Neuronal stem cell (in vitro differentiated cells): Measurements from ENCODE around the gene ANXA10.

Source experiments
- DNase-seq: peaks from one replicate; pipeline ENCODE4 v3.0.0-alpha.2; 2013; ENCODE audit warnings: low spot score
- H2AFZ ChIP-seq: one replicate; pipeline ENCODE4 v1.6.1; 2013; ENCODE audit warnings: mild to moderate bottlenecking, low read length, inconsistent platforms
- H2AK5ac ChIP-seq: 2 replicates; pipeline ENCODE4 v1.6.1; 2013; ENCODE audit warnings: low read depth, mild to moderate bottlenecking, inconsistent platforms, low read length, moderate library complexity, mixed read lengths
- H2BK120ac ChIP-seq: 2 replicates; pipeline ENCODE4 v1.6.1; 2013; ENCODE audit warnings: low read depth, mild to moderate bottlenecking, inconsistent platforms, low read length, moderate library complexity, mixed read lengths
- H2BK12ac ChIP-seq: one replicate; pipeline ENCODE4 v1.6.1; 2013; ENCODE audit warnings: low read length, inconsistent platforms
- H2BK15ac ChIP-seq: 2 replicates; pipeline ENCODE4 v1.6.1; 2013; ENCODE audit warnings: mild to moderate bottlenecking, low read length, inconsistent platforms, mixed read lengths
- H2BK5ac ChIP-seq: one replicate; pipeline ENCODE4 v1.6.1; 2013; ENCODE audit warnings: inconsistent platforms, mild to moderate bottlenecking, low read length, moderate library complexity
- H3K14ac ChIP-seq: one replicate; pipeline ENCODE4 v1.6.1; 2013; ENCODE audit warnings: low read length, inconsistent platforms
- H3K18ac ChIP-seq: 2 replicates; pipeline ENCODE4 v1.6.1; 2013; ENCODE audit warnings: low read length, inconsistent platforms
- H3K23ac ChIP-seq: 2 replicates; pipeline ENCODE4 v1.6.1; 2013; ENCODE audit warnings: low read depth, mild to moderate bottlenecking, mixed read lengths, low read length, inconsistent platforms; ENCODE audit not compliant: poor library complexity
- H3K27ac ChIP-seq: replicated peaks from 3 replicates; pipeline ENCODE4 v1.5.1; 2013; ENCODE audit warnings: low read length, inconsistent platforms
- H3K27me3 ChIP-seq, 3 experiments: 2 replicates each; pipeline ENCODE4 v1.6.1; 2013; ENCODE audit warnings: low read length in 3 of 3, mild to moderate bottlenecking in 2 of 3, inconsistent platforms in 1 of 3, low read depth in 1 of 3, mixed read lengths in 1 of 3, moderate library complexity in 1 of 3; ENCODE audit not compliant: control insufficient read depth in 3 of 3, insufficient read depth in 3 of 3
- H3K36me3 ChIP-seq, 2 donors: replicated peaks in 1 of 2; 2 replicates each; pipeline ENCODE4 v1.6.1; 2013; ENCODE audit warnings: low read length in 2 of 2; ENCODE audit not compliant: control insufficient read depth in 2 of 2, insufficient read depth in 2 of 2
- H3K4ac ChIP-seq: 2 replicates; pipeline ENCODE4 v1.6.1; 2013; ENCODE audit warnings: inconsistent platforms, mild to moderate bottlenecking, low read length, moderate library complexity
- H3K4me1 ChIP-seq, 2 donors: 1 replicate in 1 of 2; 2 replicates in 1 of 2; pipeline ENCODE4 v1.6.1; 2013; ENCODE audit warnings: low read length in 2 of 2, low read depth in 1 of 2; ENCODE audit not compliant: control insufficient read depth in 2 of 2, insufficient read depth in 1 of 2
- H3K4me2 ChIP-seq: one replicate; pipeline ENCODE4 v1.6.1; 2013; ENCODE audit warnings: mild to moderate bottlenecking, low read length, inconsistent platforms; ENCODE audit not compliant: insufficient read depth, poor library complexity, severe bottlenecking
- H3K4me3 ChIP-seq, 2 donors: 2 replicates each; pipeline ENCODE4 v1.5.1; 2013; ENCODE audit warnings: low read length in 2 of 2, mild to moderate bottlenecking in 2 of 2, inconsistent platforms in 1 of 2, moderate library complexity in 1 of 2
- H3K79me1 ChIP-seq: one replicate; pipeline ENCODE4 v1.6.1; 2013; ENCODE audit warnings: low read depth, mild to moderate bottlenecking, inconsistent platforms, low read length, moderate library complexity
- H3K9ac ChIP-seq: one replicate; pipeline ENCODE4 v1.6.1; 2013; ENCODE audit warnings: mild to moderate bottlenecking, low read depth, low read length, inconsistent platforms; ENCODE audit not compliant: poor library complexity
- H3K9me3 ChIP-seq, 2 donors: replicated peaks in 1 of 2; 2 replicates each; pipeline versions ENCODE3 to v1.6.1; 2013; ENCODE audit warnings: low read length in 2 of 2, mild to moderate bottlenecking in 2 of 2, inconsistent platforms in 1 of 2, low read depth in 1 of 2, mixed read lengths in 1 of 2, moderate library complexity in 1 of 2; ENCODE audit not compliant: control insufficient read depth in 2 of 2, insufficient read depth in 1 of 2
- H4K8ac ChIP-seq: one replicate; pipeline ENCODE4 v1.6.1; 2013; ENCODE audit warnings: low read depth, mild to moderate bottlenecking, inconsistent platforms, low read length, moderate library complexity
- H4K91ac ChIP-seq: one replicate; pipeline ENCODE4 v1.6.1; 2013; ENCODE audit warnings: low read length, low read depth, mild to moderate bottlenecking, inconsistent platforms; ENCODE audit not compliant: poor library complexity
- WGBS, 2 donors: extraction: QIAGEN DNeasy Blood & Tissue Kit; methylation state at CpG; one replicate each; pipeline ENCODE4 v1.1.7; 2013; ENCODE audit warnings: missing lambda C conversion rate in 2 of 2, mixed read lengths in 1 of 2; ENCODE audit not compliant: insufficient read length in 2 of 2, insufficient replicate concordance in 1 of 2; ENCODE audit errors: extremely low coverage in 2 of 2; 5-methylcytosine and 5-hydroxymethylcytosine counted together

The ANXA10 gene

GRCh38 chr4:168128601-168129000 lies 36.3 kb downstream of the ANXA10 start:
- H2AK5ac ChIP-seq, result no peak overlapping the region
- no peak overlapping the region for H3K4me3 ChIP-seq
- no peaks in the 10 kb centered on the region for H3K36me3 ChIP-seq
- H3K9me3 ChIP-seq, result no peaks in the 10 kb centered on the region
- no peak overlapping the region for H3K23ac ChIP-seq
- no peaks in the 10 kb centered on the region for H3K79me1 ChIP-seq
- H3K9ac ChIP-seq, result no peak overlapping the region
- no peak overlapping the region for H3K27ac ChIP-seq
- H4K8ac ChIP-seq, result no peak overlapping the region
- no peak overlapping the region for H3K4me2 ChIP-seq
- H4K91ac ChIP-seq, result no peak overlapping the region
- no peak overlapping the region for H2BK120ac ChIP-seq
- no peak overlapping the region for H2BK15ac ChIP-seq
- DNase-seq, result no peak
- no peak overlapping the region for H2BK12ac ChIP-seq
- no peak overlapping the region for H2AFZ ChIP-seq
- H3K14ac ChIP-seq, result no peak overlapping the region
- no peak overlapping the region for H2BK5ac ChIP-seq
- H3K4me1 ChIP-seq, result peaks cover 5 to 8% of the 10 kb centered on the region in 2 donors
- no peaks in the 10 kb centered on the region for H3K27me3 ChIP-seq
- no peak overlapping the region for H3K4ac ChIP-seq
- no peak overlapping the region for H3K18ac ChIP-seq

- DNase-seq, result no peak
- H2BK5ac ChIP-seq, result no peak overlapping the region
- H4K8ac ChIP-seq, result no peak overlapping the region
- no peak overlapping the region for H3K14ac ChIP-seq
- H2BK120ac ChIP-seq, result no peak overlapping the region
- no peak overlapping the region for H3K18ac ChIP-seq
- no peak overlapping the region for H3K4me2 ChIP-seq
- peaks cover 5 to 8% of the 10 kb centered on the region in 2 donors for H3K4me1 ChIP-seq
- no peak overlapping the region for H2BK12ac ChIP-seq
- no peak overlapping the region for H2BK15ac ChIP-seq
- no peak overlapping the region for H3K4ac ChIP-seq
- no peaks in the 10 kb centered on the region for H3K79me1 ChIP-seq
- no peaks in the 10 kb centered on the region for H3K36me3 ChIP-seq
- no peak overlapping the region for H2AFZ ChIP-seq
- H3K27ac ChIP-seq, result no peak overlapping the region
- no peak overlapping the region for H4K91ac ChIP-seq
- WGBS, 2 donors, result no CpG with 5 or more reads among the region's 6 CpGs
- no peak overlapping the region for H3K23ac ChIP-seq
- no peaks in the 10 kb centered on the region for H3K9me3 ChIP-seq
- no peak overlapping the region for H3K9ac ChIP-seq
- H3K27me3 ChIP-seq, result no peaks in the 10 kb centered on the region
- no peak overlapping the region for H3K4me3 ChIP-seq
- H2AK5ac ChIP-seq, result no peak overlapping the region
These were observed 36.9 kb downstream of the ANXA10 start for GRCh38 chr4:168129046-168129772.

GRCh38 chr4:168129802-168130201 lies 37.5 kb downstream of the ANXA10 start:
- no peaks in the 10 kb centered on the region for H3K27me3 ChIP-seq
- no peaks in the 10 kb centered on the region for H3K79me1 ChIP-seq
- H3K4ac ChIP-seq, result no peak overlapping the region
- H3K23ac ChIP-seq, result no peak overlapping the region
- H2AK5ac ChIP-seq, result no peak overlapping the region
- no peak overlapping the region for H2AFZ ChIP-seq
- H3K18ac ChIP-seq, result no peak overlapping the region
- H3K9ac ChIP-seq, result no peak overlapping the region
- H3K9me3 ChIP-seq, result no peaks in the 10 kb centered on the region
- no peak overlapping the region for H4K8ac ChIP-seq
- DNase-seq, result no peak
- no peak overlapping the region for H4K91ac ChIP-seq
- H2BK12ac ChIP-seq, result no peak overlapping the region
- peaks cover 5 to 8% of the 10 kb centered on the region in 2 donors for H3K4me1 ChIP-seq
- H3K4me3 ChIP-seq, result no peak overlapping the region
- no peak overlapping the region for H2BK5ac ChIP-seq
- no peak overlapping the region for H2BK15ac ChIP-seq
- H3K36me3 ChIP-seq, result no peaks in the 10 kb centered on the region
- no peak overlapping the region for H3K4me2 ChIP-seq
- WGBS, 2 donors, result no CpG with 5 or more reads among the region's 2 CpGs
- no peak overlapping the region for H3K14ac ChIP-seq
- no peak overlapping the region for H2BK120ac ChIP-seq
- H3K27ac ChIP-seq, result no peak overlapping the region

- Histone ChIP-seq H2BK5ac (no peak overlapping the region), H3K9ac (no peak overlapping the region), H3K9me3 (no peaks in the 10 kb centered on the region), H3K4me1 (peaks cover 4 to 5% of the 10 kb centered on the region in 2 donors), H3K23ac (no peak overlapping the region), H4K91ac (no peak overlapping the region), H2BK120ac (no peak overlapping the region), H3K4me3 (no peak overlapping the region), H4K8ac (no peak overlapping the region), H3K18ac (no peak overlapping the region), H3K4ac (no peak overlapping the region), H2BK12ac (no peak overlapping the region), H3K27ac (no peak overlapping the region), H3K4me2 (no peak overlapping the region), H2BK15ac (no peak overlapping the region), H2AK5ac (no peak overlapping the region), H3K79me1 (no peaks in the 10 kb centered on the region), H3K36me3 (no peaks in the 10 kb centered on the region), H3K27me3 (no peaks in the 10 kb centered on the region), H3K14ac (no peak overlapping the region), H2AFZ (no peak overlapping the region)
- no peak for DNase-seq
These were observed 38.9 kb downstream of the ANXA10 start for GRCh38 chr4:168131196-168131595.
